ENCODE data around the gene ZNF784.
A peak's percentile ranks its signal among the peaks of the same experiment; 100 is the strongest.

The ZNF784 gene

DNA sequence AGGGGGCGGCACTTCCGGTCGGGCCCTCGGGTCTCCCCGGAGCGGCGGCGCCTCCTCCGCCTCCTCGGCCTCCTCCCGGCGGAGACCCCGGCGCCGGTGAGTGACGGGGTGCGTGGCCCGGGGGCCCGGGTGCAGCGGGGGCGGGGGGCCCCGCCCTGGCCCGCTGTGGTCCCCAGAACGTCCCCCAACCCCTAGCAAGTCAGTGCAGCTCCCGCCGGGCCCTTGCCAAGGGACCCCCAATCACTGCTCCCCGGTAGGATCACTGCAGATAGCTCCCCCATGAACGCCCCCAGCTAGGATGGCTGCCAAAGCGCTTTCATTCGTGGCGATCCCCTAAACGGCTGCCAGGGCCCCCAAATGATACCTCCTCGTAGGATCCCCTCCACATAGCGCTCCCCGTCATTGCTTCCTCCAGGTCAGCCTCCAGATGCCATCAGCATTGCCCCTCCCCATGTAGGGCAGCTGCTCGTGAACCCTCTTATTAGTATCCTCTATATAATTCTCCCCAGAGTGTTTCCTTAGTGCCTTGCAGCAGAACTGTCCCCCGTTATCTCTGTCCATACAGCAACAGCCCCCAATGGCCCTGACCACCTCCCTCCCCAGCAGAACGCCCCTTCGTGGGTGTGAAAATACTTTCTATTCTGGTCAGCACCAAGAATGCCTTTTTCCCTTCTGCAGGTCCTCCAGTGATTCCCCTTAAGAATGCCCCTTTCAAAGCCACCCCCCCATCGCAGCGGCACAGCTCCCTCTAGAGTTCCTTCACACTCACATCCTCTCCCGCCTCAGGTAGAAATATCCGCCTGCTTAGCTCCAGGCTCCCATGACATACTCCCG lies 18.5 kb downstream of the ZNF784 start, which contains the start of gene ZNF865:
Gene ZNF865 (plus strand): TSS at position 11 of the 834 bp plus-strand sequence. CDS start 7,972 bp downstream, outside the sequence.
- no peaks in the 10 kb centered on the region for H3K27me3 ChIP-seq (ENCODE audit: insufficient read depth, low read length)
- peaks cover 20% of the 10 kb centered on the region for H3K36me3 ChIP-seq (ENCODE audit: insufficient read depth, low read length)
- peak within 1 kb of the TSS; percentile 91 for H3K4me3 ChIP-seq (ENCODE audit: low read length)
- peaks cover 4% of the 10 kb centered on the region for H3K9me3 ChIP-seq (ENCODE audit: low read length)
- peaks cover 18% of the 10 kb centered on the region for H3K4me1 ChIP-seq (ENCODE audit: insufficient read depth, low read length)
- peak within 1 kb of the TSS; percentile 75 for H2AFZ ChIP-seq (ENCODE audit: low read depth, low read length)

- peaks cover 21% of the 10 kb centered on the region for H3K4me1 ChIP-seq (ENCODE audit: insufficient read depth, low read length)
- peaks cover 20% of the 10 kb centered on the region for H3K36me3 ChIP-seq (ENCODE audit: insufficient read depth, low read length)
- no peaks in the 10 kb centered on the region for H3K27me3 ChIP-seq (ENCODE audit: insufficient read depth, low read length)
- H2AFZ ChIP-seq (ENCODE audit: low read depth, low read length), result no peak overlapping the region
- peaks cover 4% of the 10 kb centered on the region for H3K9me3 ChIP-seq (ENCODE audit: low read length)
- peak overlapping the region; percentile 91 for H3K4me3 ChIP-seq (ENCODE audit: low read length)
These were observed 19.1 kb downstream of the ZNF784 start for GRCh38 chr19:55605207-55605636.

GRCh38 chr19:55603581-55604292 lies 20.6 kb downstream of the ZNF784 start:
- peaks cover 21% of the 10 kb centered on the region for H3K4me1 ChIP-seq (ENCODE audit: insufficient read depth, low read length)
- no peak overlapping the region for H2AFZ ChIP-seq (ENCODE audit: low read depth, low read length)
- H3K4me3 ChIP-seq (ENCODE audit: low read length), result peak overlapping the region; percentile 10
- H3K36me3 ChIP-seq (ENCODE audit: insufficient read depth, low read length), result peaks cover 11% of the 10 kb centered on the region
- H3K9me3 ChIP-seq (ENCODE audit: low read length), result no peaks in the 10 kb centered on the region
- H3K27me3 ChIP-seq (ENCODE audit: insufficient read depth, low read length), result no peaks in the 10 kb centered on the region

DNA sequence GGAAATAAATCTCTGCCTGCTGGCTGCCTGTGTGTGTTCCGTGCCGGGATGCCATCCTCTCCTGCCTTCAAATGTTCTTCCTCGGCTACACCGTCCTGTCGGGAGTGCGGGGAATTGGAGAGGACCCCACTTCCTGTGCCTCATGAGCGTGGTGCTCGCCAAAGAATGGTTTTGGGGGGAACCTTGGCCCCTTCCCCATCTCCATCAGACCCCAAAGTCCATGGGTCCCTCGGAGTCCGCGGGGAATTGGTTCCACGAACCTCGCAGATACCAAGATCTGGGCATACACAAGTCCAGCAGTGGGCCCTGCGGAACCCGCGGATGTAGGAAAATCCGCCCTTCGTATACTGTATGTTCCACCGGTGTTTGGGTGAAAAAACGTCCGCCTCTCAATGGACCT lies 21.3 kb downstream of the ZNF784 start:
- Histone ChIP-seq H3K4me1 (ENCODE audit: insufficient read depth, low read length) (peaks cover 24% of the 10 kb centered on the region), H2AFZ (ENCODE audit: low read depth, low read length) (no peak overlapping the region), H3K4me3 (ENCODE audit: low read length) (no peak overlapping the region), H3K27me3 (ENCODE audit: insufficient read depth, low read length) (no peaks in the 10 kb centered on the region), H3K36me3 (ENCODE audit: insufficient read depth, low read length) (peaks cover 11% of the 10 kb centered on the region), H3K9me3 (ENCODE audit: low read length) (no peaks in the 10 kb centered on the region)

GRCh38 chr19:55602104-55603001 lies 22.0 kb downstream of the ZNF784 start:
- no peaks in the 10 kb centered on the region for H3K9me3 ChIP-seq (ENCODE audit: low read length)
- no peak overlapping the region for H2AFZ ChIP-seq (ENCODE audit: low read depth, low read length)
- H3K4me1 ChIP-seq (ENCODE audit: insufficient read depth, low read length), result peaks cover 24% of the 10 kb centered on the region
- H3K36me3 ChIP-seq (ENCODE audit: insufficient read depth, low read length), result peaks cover 9% of the 10 kb centered on the region
- no peaks in the 10 kb centered on the region for H3K27me3 ChIP-seq (ENCODE audit: insufficient read depth, low read length)
- H3K4me3 ChIP-seq (ENCODE audit: low read length), result no peak overlapping the region

DNA sequence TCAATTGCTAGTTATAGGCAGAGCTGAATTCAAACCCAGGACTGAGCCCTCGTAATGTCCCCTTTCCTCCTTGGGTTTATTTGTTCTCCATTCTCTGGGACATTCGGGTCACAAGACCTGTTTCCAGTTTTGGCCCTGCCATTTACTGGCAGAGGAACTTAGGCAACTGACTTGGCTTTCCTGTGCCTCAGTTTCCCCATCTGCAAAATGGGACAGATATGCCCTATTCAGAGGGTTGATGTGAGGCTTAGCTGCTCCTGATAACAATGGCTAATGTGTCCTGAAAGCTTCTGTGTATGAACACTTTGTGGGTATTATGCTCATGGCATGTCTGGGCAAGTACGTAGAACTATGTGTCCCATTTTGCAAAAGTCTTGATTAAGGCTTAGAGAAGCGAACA lies 23.3 kb downstream of the ZNF784 start:
- H3K4me3 ChIP-seq (ENCODE audit: low read length), result peak overlapping the region; percentile 58
- no peak overlapping the region for H2AFZ ChIP-seq (ENCODE audit: low read depth, low read length)
- peaks cover 13% of the 10 kb centered on the region for H3K36me3 ChIP-seq (ENCODE audit: insufficient read depth, low read length)
- no peaks in the 10 kb centered on the region for H3K27me3 ChIP-seq (ENCODE audit: insufficient read depth, low read length)
- H3K9me3 ChIP-seq (ENCODE audit: low read length), result peaks cover 4% of the 10 kb centered on the region
- H3K4me1 ChIP-seq (ENCODE audit: insufficient read depth, low read length), result peaks cover 18% of the 10 kb centered on the region

GRCh38 chr19:55600662-55601028 lies 23.7 kb downstream of the ZNF784 start:
- H3K9me3 ChIP-seq (ENCODE audit: low read length), result peaks cover 6% of the 10 kb centered on the region
- no peak overlapping the region for H2AFZ ChIP-seq (ENCODE audit: low read depth, low read length)
- H3K4me3 ChIP-seq (ENCODE audit: low read length), result peak overlapping the region; percentile 58
- no peaks in the 10 kb centered on the region for H3K27me3 ChIP-seq (ENCODE audit: insufficient read depth, low read length)
- peaks cover 15% of the 10 kb centered on the region for H3K4me1 ChIP-seq (ENCODE audit: insufficient read depth, low read length)
- peaks cover 17% of the 10 kb centered on the region for H3K36me3 ChIP-seq (ENCODE audit: insufficient read depth, low read length)

DNA sequence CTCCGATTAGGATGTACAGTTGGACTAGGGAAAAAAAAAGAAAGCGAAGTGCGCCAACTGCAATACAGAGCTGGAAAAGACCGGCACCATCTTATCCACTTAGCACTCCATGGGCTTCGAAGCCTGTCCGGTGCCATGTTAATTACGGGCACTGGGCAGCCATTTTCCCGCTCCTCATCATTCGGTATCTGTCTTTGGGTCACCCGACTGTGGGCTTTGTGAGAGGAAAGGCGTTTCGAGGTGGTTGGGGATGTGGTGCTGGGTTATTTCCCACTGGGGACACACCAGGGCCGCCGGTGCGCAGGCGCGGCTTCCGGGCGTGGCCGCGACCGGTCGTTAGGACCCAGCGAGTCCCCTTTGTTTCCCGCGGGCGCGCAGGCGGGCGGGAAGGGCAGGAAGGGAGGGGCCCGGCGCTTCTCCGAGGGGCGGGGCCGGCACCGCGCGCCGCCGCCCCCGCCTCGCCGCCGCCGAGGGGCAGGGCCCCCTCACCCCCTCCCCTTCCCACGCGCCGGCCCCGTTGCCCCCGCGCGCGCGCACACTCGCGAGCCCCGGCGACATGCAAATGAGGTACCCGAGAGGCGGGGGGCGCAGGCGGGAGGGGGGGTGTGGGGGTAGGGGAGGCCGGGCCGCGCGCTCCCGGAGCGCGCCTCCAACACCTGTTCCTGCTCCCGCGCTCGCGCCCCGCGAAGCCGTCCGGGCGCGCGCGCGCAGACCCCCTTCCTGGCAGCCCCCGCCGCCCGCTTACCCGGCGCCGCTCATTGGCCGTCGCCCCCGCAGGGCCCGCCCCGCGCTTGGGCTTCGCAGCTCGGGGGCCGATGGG lies 24.3 kb downstream of the ZNF784 start, which contains the start of gene ZNF524:
Gene ZNF524 (plus strand): TSS at position 447 of the 820 bp plus-strand sequence. CDS start 1,825 bp downstream, outside the sequence.
- H2AFZ ChIP-seq (ENCODE audit: low read depth, low read length), result peak within 1 kb of the TSS; percentile 49

DNA sequence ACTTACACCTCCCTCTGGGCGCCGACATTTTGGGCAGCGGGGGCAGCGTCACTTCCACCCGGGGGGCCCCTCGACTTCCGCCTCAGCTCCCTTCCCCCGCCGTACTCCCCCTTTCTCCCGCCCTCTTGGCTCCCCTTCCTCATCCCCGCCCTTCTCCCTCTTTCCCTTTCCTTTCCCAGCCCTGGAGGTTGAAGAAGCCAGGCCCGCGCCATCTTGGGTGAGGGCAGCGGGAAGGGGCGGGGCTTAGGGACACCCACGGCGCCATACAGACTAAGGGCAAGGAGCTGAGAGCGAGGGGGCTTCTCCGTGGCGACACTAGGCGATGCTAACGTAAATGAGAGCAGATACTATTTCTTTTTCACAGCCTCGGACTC lies 24.9 kb downstream of the ZNF784 start, which contains the start of gene FIZ1:
Gene FIZ1 (minus strand): TSS at position 50 of the 374 bp plus-strand sequence. CDS start 1,652 bp downstream, outside the sequence.
- H3K36me3 ChIP-seq (ENCODE audit: insufficient read depth, low read length), result peaks cover 29% of the 10 kb centered on the region
- peak within 1 kb of the TSS; percentile 81 for H3K4me3 ChIP-seq (ENCODE audit: low read length)
- no peaks in the 10 kb centered on the region for H3K27me3 ChIP-seq (ENCODE audit: insufficient read depth, low read length)
- peaks cover 11% of the 10 kb centered on the region for H3K4me1 ChIP-seq (ENCODE audit: insufficient read depth, low read length)
- peaks cover 6% of the 10 kb centered on the region for H3K9me3 ChIP-seq (ENCODE audit: low read length)
- peak within 1 kb of the TSS; percentile 49 for H2AFZ ChIP-seq (ENCODE audit: low read depth, low read length)

More for the DNA sequence above, 24.3 kb downstream of the ZNF784 start, which contains the start of gene ZNF524:
- Histone ChIP-seq H3K27me3 (ENCODE audit: insufficient read depth, low read length) (no peaks in the 10 kb centered on the region), H3K9me3 (ENCODE audit: low read length) (peaks cover 6% of the 10 kb centered on the region), H3K4me3 (ENCODE audit: low read length) (peak within 1 kb of the TSS; percentile 81), H3K4me1 (ENCODE audit: insufficient read depth, low read length) (peaks cover 15% of the 10 kb centered on the region), H3K36me3 (ENCODE audit: insufficient read depth, low read length) (peaks cover 23% of the 10 kb centered on the region)

GRCh38 chr19:55598719-55599467 lies 25.5 kb downstream of the ZNF784 start:
- peak overlapping the region; percentile 81 for H3K4me3 ChIP-seq (ENCODE audit: low read length)
- H3K9me3 ChIP-seq (ENCODE audit: low read length), result peaks cover 6% of the 10 kb centered on the region
- H2AFZ ChIP-seq (ENCODE audit: low read depth, low read length), result peak overlapping the region; percentile 49
- peaks cover 31% of the 10 kb centered on the region for H3K36me3 ChIP-seq (ENCODE audit: insufficient read depth, low read length)
- peaks cover 10% of the 10 kb centered on the region for H3K4me1 ChIP-seq (ENCODE audit: insufficient read depth, low read length)
- no peaks in the 10 kb centered on the region for H3K27me3 ChIP-seq (ENCODE audit: insufficient read depth, low read length)

DNA sequence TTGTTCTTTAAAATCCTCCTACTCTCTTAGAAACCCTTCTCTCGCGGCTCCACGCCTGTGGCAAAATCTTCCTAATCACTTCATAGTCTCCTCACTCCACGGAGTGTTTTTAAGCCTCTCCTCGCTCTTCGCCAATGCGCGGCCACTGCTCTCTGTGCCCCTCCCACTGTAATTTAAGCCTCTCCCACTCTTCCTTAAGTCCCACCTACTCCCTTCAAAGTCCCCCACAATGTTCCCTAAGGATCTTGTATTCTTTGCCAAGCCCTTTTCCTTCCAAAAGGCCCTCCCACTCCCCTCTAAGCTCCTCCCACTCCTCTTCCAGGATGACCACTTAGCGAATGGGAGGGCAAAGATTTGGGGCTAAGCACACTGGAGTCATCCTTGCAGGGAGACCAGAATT lies 26.3 kb downstream of the ZNF784 start:
- peak overlapping the region; percentile 81 for H3K4me3 ChIP-seq (ENCODE audit: low read length)

More for the DNA sequence above, 26.3 kb downstream of the ZNF784 start:
- peaks cover 6% of the 10 kb centered on the region for H3K9me3 ChIP-seq (ENCODE audit: low read length)
- no peaks in the 10 kb centered on the region for H3K27me3 ChIP-seq (ENCODE audit: insufficient read depth, low read length)
- H3K36me3 ChIP-seq (ENCODE audit: insufficient read depth, low read length), result peaks cover 37% of the 10 kb centered on the region
- H2AFZ ChIP-seq (ENCODE audit: low read depth, low read length), result no peak overlapping the region
- H3K4me1 ChIP-seq (ENCODE audit: insufficient read depth, low read length), result peaks cover 10% of the 10 kb centered on the region
